Measurements from ENCODE around the gene DDA1. TPM values are rescaled to one million over a fixed set of nuclear protein-coding genes. Genes with fewer than 3 reads are reported as not detected.

DDA1 gene
- total and polyA plus RNA-seq, 9 of the 15 experiments (the other 6 are each of a cell fraction or from before 2014, with no cell fraction given) = 1.4 to 83.8 (median 33.8) TPM

DNA sequence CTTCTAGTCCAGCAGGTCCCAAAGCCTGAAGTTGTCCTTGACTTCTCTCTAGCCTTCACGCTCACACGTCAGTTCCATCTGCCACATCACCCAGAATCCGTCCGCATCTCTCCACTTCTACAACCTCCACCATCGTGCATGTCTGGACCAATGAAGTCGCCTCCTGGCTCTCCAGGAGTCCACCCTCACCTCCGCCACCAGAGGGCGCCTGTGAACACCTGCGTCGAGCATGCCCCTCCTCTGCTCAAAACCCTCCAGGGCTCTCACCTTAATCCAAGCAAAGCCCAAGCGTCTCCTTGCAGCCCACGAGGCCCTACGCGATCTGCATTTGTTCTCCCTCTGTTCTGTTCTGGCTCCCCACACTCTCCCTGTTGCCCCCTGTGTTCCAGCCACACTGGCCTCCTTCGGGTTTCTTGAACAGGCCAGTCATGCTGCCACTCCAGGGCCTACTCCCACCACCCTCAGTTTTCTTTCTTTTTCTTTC lies 48.5 kb upstream of the DDA1 start (continued):
- peak; percentile 55 for TF ChIP-seq RBFOX2 (IDR thresholded peaks at IDR 0.05; ENCODE audit: low read depth, low read length)
- no peak for TF ChIP-seq ETV5 (CRISPR knock-in tag; IDR thresholded peaks at IDR 0.05; ENCODE audit: low read depth)
- TF ChIP-seq ARID2 (IDR thresholded peaks at IDR 0.05) = 0 out of 2 replicates have a peak, but pooled peaks have one; percentile 11
- 0 out of 2 replicates have a peak, but pooled peaks have one; percentile 70 for TF ChIP-seq KLF16 (IDR thresholded peaks at IDR 0.05)
- TF ChIP-seq ZNF384 (IDR thresholded peaks at IDR 0.05; ENCODE audit: low read depth, low read length) = peak; percentile 67
- TF ChIP-seq, protein P1, sequence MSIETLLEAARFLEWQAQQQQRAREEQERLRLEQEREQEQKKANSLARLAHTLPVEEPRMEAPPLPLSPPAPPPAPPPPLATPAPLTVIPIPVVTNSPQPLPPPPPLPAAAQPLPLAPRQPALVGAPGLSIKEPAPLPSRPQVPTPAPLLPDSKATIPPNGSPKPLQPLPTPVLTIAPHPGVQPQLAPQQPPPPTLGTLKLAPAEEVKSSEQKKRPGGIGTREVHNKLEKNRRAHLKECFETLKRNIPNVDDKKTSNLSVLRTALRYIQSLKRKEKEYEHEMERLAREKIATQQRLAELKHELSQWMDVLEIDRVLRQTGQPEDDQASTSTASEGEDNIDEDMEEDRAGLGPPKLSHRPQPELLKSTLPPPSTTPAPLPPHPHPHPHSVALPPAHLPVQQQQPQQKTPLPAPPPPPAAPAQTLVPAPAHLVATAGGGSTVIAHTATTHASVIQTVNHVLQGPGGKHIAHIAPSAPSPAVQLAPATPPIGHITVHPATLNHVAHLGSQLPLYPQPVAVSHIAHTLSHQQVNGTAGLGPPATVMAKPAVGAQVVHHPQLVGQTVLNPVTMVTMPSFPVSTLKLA (conservative IDR thresholded peaks at IDR 0.05) = peak; percentile 56 to 60; a peak in 3 of 4 replicates
- TF ChIP-seq YY1 (IDR thresholded peaks at IDR 0.05; ENCODE audit: borderline replicate concordance in 1 of 3, control insufficient read depth in 1 of 3, extremely low read depth in 1 of 3, insufficient read depth in 3 of 3, insufficient read length in 1 of 3, insufficient replicate concordance in 2 of 3, low read depth in 1 of 3, low read length in 2 of 3) = peak in 1 of 3 experiments; percentile 57
- TF ChIP-seq ZFP1 (CRISPR knock-in tag; IDR thresholded peaks at IDR 0.05) = no peak
- TF ChIP-seq ATF7 (IDR thresholded peaks at IDR 0.05) = 0 out of 2 replicates have a peak, but pooled peaks have one; percentile 35
- peak; percentile 34 to 92; a peak in 3 of 4 replicates for TF ChIP-seq RCOR1 (IDR thresholded peaks at IDR 0.05; ENCODE audit: borderline replicate concordance in 1 of 2, low read depth in 2 of 2, low read length in 2 of 2)
- TF ChIP-seq RBM15 (IDR thresholded peaks at IDR 0.05; ENCODE audit: insufficient read depth, low read length) = no peak
- TF ChIP-seq, protein P2, sequence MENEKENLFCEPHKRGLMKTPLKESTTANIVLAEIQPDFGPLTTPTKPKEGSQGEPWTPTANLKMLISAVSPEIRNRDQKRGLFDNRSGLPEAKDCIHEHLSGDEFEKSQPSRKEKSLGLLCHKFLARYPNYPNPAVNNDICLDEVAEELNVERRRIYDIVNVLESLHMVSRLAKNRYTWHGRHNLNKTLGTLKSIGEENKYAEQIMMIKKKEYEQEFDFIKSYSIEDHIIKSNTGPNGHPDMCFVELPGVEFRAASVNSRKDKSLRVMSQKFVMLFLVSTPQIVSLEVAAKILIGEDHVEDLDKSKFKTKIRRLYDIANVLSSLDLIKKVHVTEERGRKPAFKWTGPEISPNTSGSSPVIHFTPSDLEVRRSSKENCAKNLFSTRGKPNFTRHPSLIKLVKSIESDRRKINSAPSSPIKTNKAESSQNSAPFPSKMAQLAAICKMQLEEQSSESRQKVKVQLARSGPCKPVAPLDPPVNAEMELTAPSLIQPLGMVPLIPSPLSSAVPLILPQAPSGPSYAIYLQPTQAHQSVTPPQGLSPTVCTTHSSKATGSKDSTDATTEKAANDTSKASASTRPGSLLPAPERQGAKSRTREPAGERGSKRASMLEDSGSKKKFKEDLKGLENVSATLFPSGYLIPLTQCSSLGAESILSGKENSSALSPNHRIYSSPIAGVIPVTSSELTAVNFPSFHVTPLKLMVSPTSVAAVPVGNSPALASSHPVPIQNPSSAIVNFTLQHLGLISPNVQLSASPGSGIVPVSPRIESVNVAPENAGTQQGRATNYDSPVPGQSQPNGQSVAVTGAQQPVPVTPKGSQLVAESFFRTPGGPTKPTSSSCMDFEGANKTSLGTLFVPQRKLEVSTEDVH (IDR thresholded peaks at IDR 0.05; ENCODE audit: low read depth, partially characterized antibody) = peak; percentile 31
- TF ChIP-seq, protein P3, sequence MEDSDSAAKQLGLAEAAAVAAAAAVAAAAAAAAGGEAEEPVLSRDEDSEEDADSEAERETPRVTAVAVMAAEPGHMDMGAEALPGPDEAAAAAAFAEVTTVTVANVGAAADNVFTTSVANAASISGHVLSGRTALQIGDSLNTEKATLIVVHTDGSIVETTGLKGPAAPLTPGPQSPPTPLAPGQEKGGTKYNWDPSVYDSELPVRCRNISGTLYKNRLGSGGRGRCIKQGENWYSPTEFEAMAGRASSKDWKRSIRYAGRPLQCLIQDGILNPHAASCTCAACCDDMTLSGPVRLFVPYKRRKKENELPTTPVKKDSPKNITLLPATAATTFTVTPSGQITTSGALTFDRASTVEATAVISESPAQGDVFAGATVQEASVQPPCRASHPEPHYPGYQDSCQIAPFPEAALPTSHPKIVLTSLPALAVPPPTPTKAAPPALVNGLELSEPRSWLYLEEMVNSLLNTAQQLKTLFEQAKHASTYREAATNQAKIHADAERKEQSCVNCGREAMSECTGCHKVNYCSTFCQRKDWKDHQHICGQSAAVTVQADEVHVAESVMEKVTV (CRISPR knock-in tag; IDR thresholded peaks at IDR 0.05) = peak; percentile 40; the same call in 1 of the 2 replicates
- no peak for TF ChIP-seq TAF15 (IDR thresholded peaks at IDR 0.05; ENCODE audit: low read depth, low read length)
- no peak for TF ChIP-seq NFIC (IDR thresholded peaks at IDR 0.05)
- 0 out of 2 replicates have a peak, but pooled peaks have one; percentile 23 for TF ChIP-seq HIVEP1 (CRISPR knock-in tag; IDR thresholded peaks at IDR 0.05)
- TF ChIP-seq MTA2 (IDR thresholded peaks at IDR 0.05; ENCODE audit: low read depth) = no peak
- TF ChIP-seq FOXK2 (conservative IDR thresholded peaks at IDR 0.05 in 1 of 2, IDR thresholded peaks at IDR 0.05 in 1 of 2; ENCODE audit: low read depth in 2 of 2) = peak in 1 of 2 experiments; percentile 43; a peak in 1 of 4 replicates
- TF ChIP-seq EGR1 (conservative IDR thresholded peaks at IDR 0.05) = no peak
- 0 out of 2 replicates have a peak, but pooled peaks have one; percentile 22 for TF ChIP-seq DPF2 (IDR thresholded peaks at IDR 0.05)
- TF ChIP-seq, protein P4, sequence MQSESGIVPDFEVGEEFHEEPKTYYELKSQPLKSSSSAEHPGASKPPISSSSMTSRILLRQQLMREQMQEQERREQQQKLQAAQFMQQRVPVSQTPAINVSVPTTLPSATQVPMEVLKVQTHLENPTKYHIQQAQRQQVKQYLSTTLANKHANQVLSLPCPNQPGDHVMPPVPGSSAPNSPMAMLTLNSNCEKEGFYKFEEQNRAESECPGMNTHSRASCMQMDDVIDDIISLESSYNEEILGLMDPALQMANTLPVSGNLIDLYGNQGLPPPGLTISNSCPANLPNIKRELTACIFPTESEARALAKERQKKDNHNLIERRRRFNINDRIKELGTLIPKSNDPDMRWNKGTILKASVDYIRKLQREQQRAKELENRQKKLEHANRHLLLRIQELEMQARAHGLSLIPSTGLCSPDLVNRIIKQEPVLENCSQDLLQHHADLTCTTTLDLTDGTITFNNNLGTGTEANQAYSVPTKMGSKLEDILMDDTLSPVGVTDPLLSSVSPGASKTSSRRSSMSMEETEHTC (IDR thresholded peaks at IDR 0.05) = no peak

All from K562 (cell line).